ENCODE data around the gene OPN4.

DNA sequence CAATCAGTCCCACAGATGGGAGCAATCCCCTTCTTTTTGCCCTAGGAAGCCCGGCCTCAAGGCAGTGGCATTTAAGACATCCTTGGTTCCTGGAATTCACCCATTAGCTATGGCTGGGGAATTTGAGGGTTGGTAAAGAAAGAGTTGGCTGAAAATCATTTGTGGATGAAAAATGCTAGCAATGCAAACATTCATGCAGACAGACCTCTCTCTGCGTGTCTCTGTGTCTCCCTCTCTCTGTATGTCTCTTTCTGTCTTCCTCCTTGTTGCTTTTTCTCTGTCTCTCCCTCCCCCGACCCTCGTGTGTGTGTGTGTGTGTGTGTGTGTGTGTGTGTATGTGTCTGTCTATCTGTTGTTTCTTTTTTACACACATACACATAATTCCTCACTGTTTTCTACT lies 33.4 kb downstream of the OPN4 start:
- TF ChIP-seq POLR2A (IDR thresholded peaks at IDR 0.05) = no peak
- no peak for TF ChIP-seq CTCF (IDR thresholded peaks at IDR 0.05)
